Parathyroid adenoma (tissue), 2 donors: Measurements from ENCODE around the gene KLF7.

ENCODE experiments used
- H2AFZ ChIP-seq: fragments of 300-600 bp; sonication (generic); one replicate; pipeline ENCODE4 v1.7.0; 2017; ENCODE audit warnings: antibody characterized with exemption, mild to moderate bottlenecking
- H3K27ac ChIP-seq: fragments of 300-600 bp; sonication (generic); one replicate; pipeline ENCODE4 v1.7.0; 2017
- H3K27me3 ChIP-seq: fragments of 300-600 bp; sonication (generic); one replicate; pipeline ENCODE4 v1.7.0; 2017; ENCODE audit warnings: low read length; ENCODE audit not compliant: control insufficient read depth, insufficient read depth
- H3K36me3 ChIP-seq: fragments of 300-600 bp; sonication (generic); one replicate; pipeline ENCODE4 v1.7.0; 2017; ENCODE audit warnings: low read length; ENCODE audit not compliant: control insufficient read depth, insufficient read depth
- H3K4me1 ChIP-seq: fragments of 300-600 bp; sonication (generic); one replicate; pipeline ENCODE4 v1.7.0; 2017; ENCODE audit warnings: control low read depth
- H3K4me2 ChIP-seq: fragments of 300-600 bp; sonication (generic); one replicate; pipeline ENCODE4 v1.7.0; 2017; ENCODE audit warnings: low read length
- H3K4me3 ChIP-seq: fragments of 300-600 bp; sonication (generic); one replicate; pipeline ENCODE4 v1.7.0; 2017; ENCODE audit warnings: low read depth, low read length
- H3K79me2 ChIP-seq: fragments of 300-600 bp; sonication (generic); one replicate; pipeline ENCODE4 v1.7.0; 2017; ENCODE audit warnings: control low read depth
- H3K9ac ChIP-seq: fragments of 300-600 bp; sonication (generic); one replicate; pipeline ENCODE4 v1.7.0; 2017; ENCODE audit warnings: mild to moderate bottlenecking
- H3K9me3 ChIP-seq: fragments of 300-600 bp; sonication (generic); one replicate; pipeline ENCODE4 v1.7.0; 2017; ENCODE audit warnings: low read length; ENCODE audit not compliant: control insufficient read depth
- TF ChIP-seq, protein P1 (sequence below): fragments of 300-600 bp; sonication (generic); IDR thresholded peaks from one replicate; pipeline ENCODE4 v1.7.0; 2017; ENCODE audit warnings: antibody characterized with exemption, mild to moderate bottlenecking
- donor health status: primary hyperparathyroidism.

Gene KLF7

GRCh38 chr2:207136874-207137273 is 28.9 kb downstream of the KLF7 start:
- Histone ChIP-seq H3K9me3 (no peaks in the 10 kb centered on the region), H3K4me3 (no peak overlapping the region), H3K27me3 (no peaks in the 10 kb centered on the region), H3K4me1 (no peaks in the 10 kb centered on the region), H3K4me2 (no peak overlapping the region), H2AFZ (no peak overlapping the region), H3K36me3 (no peaks in the 10 kb centered on the region), H3K79me2 (peaks cover 41% of the 10 kb centered on the region), H3K27ac (no peak overlapping the region), H3K9ac (no peak overlapping the region)
- TF ChIP-seq, protein P1, sequence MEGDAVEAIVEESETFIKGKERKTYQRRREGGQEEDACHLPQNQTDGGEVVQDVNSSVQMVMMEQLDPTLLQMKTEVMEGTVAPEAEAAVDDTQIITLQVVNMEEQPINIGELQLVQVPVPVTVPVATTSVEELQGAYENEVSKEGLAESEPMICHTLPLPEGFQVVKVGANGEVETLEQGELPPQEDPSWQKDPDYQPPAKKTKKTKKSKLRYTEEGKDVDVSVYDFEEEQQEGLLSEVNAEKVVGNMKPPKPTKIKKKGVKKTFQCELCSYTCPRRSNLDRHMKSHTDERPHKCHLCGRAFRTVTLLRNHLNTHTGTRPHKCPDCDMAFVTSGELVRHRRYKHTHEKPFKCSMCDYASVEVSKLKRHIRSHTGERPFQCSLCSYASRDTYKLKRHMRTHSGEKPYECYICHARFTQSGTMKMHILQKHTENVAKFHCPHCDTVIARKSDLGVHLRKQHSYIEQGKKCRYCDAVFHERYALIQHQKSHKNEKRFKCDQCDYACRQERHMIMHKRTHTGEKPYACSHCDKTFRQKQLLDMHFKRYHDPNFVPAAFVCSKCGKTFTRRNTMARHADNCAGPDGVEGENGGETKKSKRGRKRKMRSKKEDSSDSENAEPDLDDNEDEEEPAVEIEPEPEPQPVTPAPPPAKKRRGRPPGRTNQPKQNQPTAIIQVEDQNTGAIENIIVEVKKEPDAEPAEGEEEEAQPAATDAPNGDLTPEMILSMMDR, result no peak

DNA sequence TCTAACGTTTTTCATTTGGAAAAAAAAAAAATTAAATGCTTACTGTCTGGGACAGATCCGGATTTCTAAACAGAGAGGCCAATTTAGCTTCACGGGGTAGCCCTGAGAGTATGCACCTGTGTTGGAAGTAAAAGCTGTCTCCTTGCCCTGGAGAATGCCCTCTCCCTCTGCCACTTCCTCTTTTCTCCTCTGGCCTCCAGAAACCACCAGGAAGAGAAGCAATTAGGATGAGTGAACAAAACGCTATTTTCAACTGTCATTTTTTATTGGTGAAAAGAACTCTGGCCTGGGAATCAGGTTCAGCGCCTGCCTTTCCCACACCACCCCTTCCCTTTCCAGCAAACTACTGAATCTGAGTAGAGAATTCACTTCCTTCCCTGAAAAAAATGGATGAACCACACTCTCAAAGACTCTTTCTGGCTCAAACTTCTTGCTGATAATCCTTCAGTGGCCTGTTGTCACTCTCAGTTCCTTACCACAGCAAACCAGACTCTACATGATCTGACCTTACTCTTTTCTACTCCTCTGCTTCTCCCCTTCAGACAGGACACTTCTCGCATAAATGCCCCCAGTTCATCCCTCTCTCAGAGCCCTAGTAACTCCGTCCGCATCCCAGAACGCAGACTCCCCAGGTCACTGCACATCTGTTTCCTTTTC is 29.8 kb downstream of the KLF7 start:
- peaks cover 45% of the 10 kb centered on the region for H3K79me2 ChIP-seq
- H3K4me1 ChIP-seq, result no peaks in the 10 kb centered on the region
- H3K4me2 ChIP-seq, result no peak overlapping the region
- no peak overlapping the region for H3K4me3 ChIP-seq
- no peaks in the 10 kb centered on the region for H3K36me3 ChIP-seq
- no peaks in the 10 kb centered on the region for H3K27me3 ChIP-seq
- no peak overlapping the region for H3K9ac ChIP-seq
- H3K27ac ChIP-seq, result peak overlapping the region; percentile 52
- TF ChIP-seq, protein P1, result no peak
- H2AFZ ChIP-seq, result no peak overlapping the region
- H3K9me3 ChIP-seq, result no peaks in the 10 kb centered on the region

DNA sequence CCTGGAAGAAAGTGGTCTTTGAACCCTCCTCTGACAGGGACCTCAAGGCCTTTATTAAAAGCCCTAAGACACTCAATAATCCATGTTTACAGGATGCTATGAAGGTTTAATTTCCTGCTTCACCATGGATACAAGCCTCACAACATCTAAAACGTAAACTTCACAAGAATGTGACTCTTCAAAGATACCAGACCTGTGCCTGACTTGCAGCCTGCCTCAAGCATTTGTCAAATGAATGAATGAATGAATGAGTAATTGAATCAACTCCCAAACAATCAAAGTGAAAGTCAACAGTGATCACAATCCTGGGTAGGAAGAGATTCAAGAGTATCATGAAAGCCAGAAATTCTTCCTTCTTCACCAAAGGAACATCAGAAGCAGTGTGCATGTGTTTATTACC is 30.4 kb downstream of the KLF7 start:
- H3K4me1 ChIP-seq, result no peaks in the 10 kb centered on the region
- H3K36me3 ChIP-seq, result no peaks in the 10 kb centered on the region
- H3K4me2 ChIP-seq, result no peak overlapping the region
- H3K27ac ChIP-seq, result peak overlapping the region; percentile 52
- H3K9me3 ChIP-seq, result no peaks in the 10 kb centered on the region
- TF ChIP-seq, protein P1, result no peak
- no peak overlapping the region for H2AFZ ChIP-seq
- H3K79me2 ChIP-seq, result peaks cover 43% of the 10 kb centered on the region
- no peak overlapping the region for H3K4me3 ChIP-seq
- H3K27me3 ChIP-seq, result no peaks in the 10 kb centered on the region
- no peak overlapping the region for H3K9ac ChIP-seq

DNA sequence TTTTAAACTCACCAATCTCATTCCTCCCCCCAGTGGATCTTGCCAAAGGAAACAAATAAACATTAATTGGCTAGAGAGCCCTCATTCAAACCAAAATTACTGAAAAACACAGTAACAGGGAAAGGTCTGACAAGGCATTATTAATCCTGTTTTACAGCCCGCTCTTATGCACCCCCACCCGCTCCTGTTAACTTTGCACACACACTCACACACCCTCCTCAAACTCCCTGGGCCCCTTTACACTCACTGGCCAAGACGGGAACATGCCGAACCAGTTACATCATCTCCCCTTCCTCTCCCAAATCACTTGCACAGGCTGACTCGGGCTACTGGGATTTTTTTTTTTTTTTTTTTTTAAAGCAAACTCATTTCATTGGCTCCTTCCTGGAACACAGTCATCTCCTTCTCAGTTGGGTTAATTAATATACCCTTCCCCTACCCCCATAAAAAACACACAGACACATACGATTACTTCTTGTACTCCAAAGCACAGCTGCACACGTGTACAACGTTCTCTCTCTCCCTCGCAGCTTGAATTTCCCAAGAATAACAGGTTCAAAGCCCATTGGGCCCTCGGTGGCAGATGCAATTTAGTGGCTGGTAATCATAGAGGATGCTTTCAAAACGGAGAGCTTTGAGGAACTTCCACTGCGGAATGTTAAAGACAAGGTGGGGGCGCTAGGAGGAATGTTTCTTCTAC is 31.8 kb downstream of the KLF7 start:
- Histone ChIP-seq H3K4me1 (no peaks in the 10 kb centered on the region), H3K27ac (peak overlapping the region; percentile 52), H3K9me3 (no peaks in the 10 kb centered on the region), H3K9ac (no peak overlapping the region), H3K36me3 (no peaks in the 10 kb centered on the region), H2AFZ (no peak overlapping the region), H3K4me2 (no peak overlapping the region), H3K79me2 (peaks cover 41% of the 10 kb centered on the region), H3K27me3 (no peaks in the 10 kb centered on the region), H3K4me3 (no peak overlapping the region)
- TF ChIP-seq, protein P1, result no peak

- TF ChIP-seq, protein P1, result no peak
- H2AFZ ChIP-seq, result no peak overlapping the region
- no peak overlapping the region for H3K9ac ChIP-seq
- no peaks in the 10 kb centered on the region for H3K4me1 ChIP-seq
- peak overlapping the region; percentile 27 for H3K27ac ChIP-seq
- H3K36me3 ChIP-seq, result no peaks in the 10 kb centered on the region
- peaks cover 38% of the 10 kb centered on the region for H3K79me2 ChIP-seq
- no peak overlapping the region for H3K4me3 ChIP-seq
- no peaks in the 10 kb centered on the region for H3K27me3 ChIP-seq
- H3K4me2 ChIP-seq, result no peak overlapping the region
- no peaks in the 10 kb centered on the region for H3K9me3 ChIP-seq
These were observed 32.3 kb downstream of the KLF7 start for GRCh38 chr2:207133458-207133819.
